Measurements from ENCODE around the gene FBN1. TPM values are rescaled to one million over a fixed set of nuclear protein-coding genes. Genes with fewer than 3 reads are reported as not detected.

FBN1 gene
- total RNA-seq, 1 experiment from 2014 or later = 5.2 TPM

- DNase-seq (ENCODE audit: low spot score) = no peak
Measured at GRCh38 chr15:48409623-48410022, 235.9 kb downstream of the FBN1 start.

GRCh38 chr15:48408327-48408726 is 237.2 kb downstream of the FBN1 start:
- TF ChIP-seq ATF3 (CRISPR knock-in tag; conservative IDR thresholded peaks at IDR 0.05) = no peak

More at GRCh38 chr15:48409623-48410022, 235.9 kb downstream of the FBN1 start:
- H3K4me3 Mint-ChIP-seq = no peak overlapping the region
- H3K9me3 Mint-ChIP-seq = no peaks in the 10 kb centered on the region
- ATAC-seq = no peak
- no peaks in the 10 kb centered on the region for H3K27me3 Mint-ChIP-seq (ENCODE audit: low read depth)
- TF ChIP-seq FOXK1 (CRISPR knock-in tag; IDR thresholded peaks at IDR 0.05) = no peak
- TF ChIP-seq CBFB (CRISPR knock-in tag; IDR thresholded peaks at IDR 0.05; ENCODE audit: low read depth) = no peak
- no peak for TF ChIP-seq ZNF219 (CRISPR knock-in tag; IDR thresholded peaks at IDR 0.05; ENCODE audit: borderline replicate concordance)
- no peak for TF ChIP-seq E2F4 (CRISPR knock-in tag; IDR thresholded peaks at IDR 0.05; ENCODE audit: borderline replicate concordance, low read depth)
- no peak for TF ChIP-seq SP1 (CRISPR knock-in tag; conservative IDR thresholded peaks at IDR 0.05)
- TF ChIP-seq GRHL2 (CRISPR knock-in tag; IDR thresholded peaks at IDR 0.05; ENCODE audit: insufficient replicate concordance, severe bottlenecking) = no peak
- TF ChIP-seq ZNF425 (CRISPR knock-in tag; conservative IDR thresholded peaks at IDR 0.05) = no peak
- no peak for TF ChIP-seq ATF3 (CRISPR knock-in tag; conservative IDR thresholded peaks at IDR 0.05)
- no peak for TF ChIP-seq NFATC4 (CRISPR knock-in tag; IDR thresholded peaks at IDR 0.05)
- TF ChIP-seq CTCF (IDR thresholded peaks at IDR 0.05) = no peak
- TF ChIP-seq MAX (CRISPR knock-in tag; IDR thresholded peaks at IDR 0.05) = no peak
- no peak for TF ChIP-seq NFYB (CRISPR knock-in tag; conservative IDR thresholded peaks at IDR 0.05; ENCODE audit: low read depth)
- no peak overlapping the region for H3K27ac Mint-ChIP-seq
- H3K4me1 Mint-ChIP-seq = no peaks in the 10 kb centered on the region
- ChIA-PET POLR2A (no interaction called here), CTCF (interaction anchor here (1.0 kb wide), 1 partner anchor 73 kb away, joined by 4 read pairs; no protein-coding TSS in a partner anchor)
- H3K36me3 Mint-ChIP-seq = no peaks in the 10 kb centered on the region

GRCh38 chr15:48407646-48408045 is 237.9 kb downstream of the FBN1 start:
- H3K4me1 Mint-ChIP-seq = no peaks in the 10 kb centered on the region
- POLR2A ChIA-PET = no interaction called here
- H3K27me3 Mint-ChIP-seq (ENCODE audit: low read depth) = no peaks in the 10 kb centered on the region
- ATAC-seq (no peak), DNase-seq (ENCODE audit: low spot score) (no peak)
- H3K9me3 Mint-ChIP-seq = no peaks in the 10 kb centered on the region
- H3K27ac Mint-ChIP-seq = no peak overlapping the region
- no peaks in the 10 kb centered on the region for H3K36me3 Mint-ChIP-seq
- H3K4me3 Mint-ChIP-seq = no peak overlapping the region
- CTCF ChIA-PET = interaction anchor here (0.6 to 1.7 kb wide), 7 partner anchors 8 to 392 kb away, joined by 3 to 10 read pairs (median 5); no protein-coding TSS in a partner anchor
- TF ChIP-seq ERG (CRISPR knock-in tag; IDR thresholded peaks at IDR 0.05) (no peak), CTCF (IDR thresholded peaks at IDR 0.05) (no peak), ZNF396 (CRISPR knock-in tag; IDR thresholded peaks at IDR 0.05; ENCODE audit: borderline replicate concordance) (no peak), ESRRA (CRISPR knock-in tag; IDR thresholded peaks at IDR 0.05; ENCODE audit: borderline replicate concordance) (no peak), RORB (CRISPR knock-in tag; IDR thresholded peaks at IDR 0.05) (no peak), ATF2 (CRISPR knock-in tag; IDR thresholded peaks at IDR 0.05; ENCODE audit: borderline replicate concordance, low read depth) (no peak), ZBTB21 (CRISPR knock-in tag; IDR thresholded peaks at IDR 0.05; ENCODE audit: borderline replicate concordance) (no peak), ZNF263 (CRISPR knock-in tag; IDR thresholded peaks at IDR 0.05; ENCODE audit: low read depth) (no peak)

More at GRCh38 chr15:48408327-48408726, 237.2 kb downstream of the FBN1 start:
- H3K27me3 Mint-ChIP-seq (ENCODE audit: low read depth) = no peaks in the 10 kb centered on the region
- no peaks in the 10 kb centered on the region for H3K36me3 Mint-ChIP-seq
- DNase-seq (ENCODE audit: low spot score) (no peak), ATAC-seq (no peak)
- CTCF ChIA-PET = no interaction called here
- no peaks in the 10 kb centered on the region for H3K9me3 Mint-ChIP-seq
- no peaks in the 10 kb centered on the region for H3K4me1 Mint-ChIP-seq
- H3K27ac Mint-ChIP-seq = no peak overlapping the region
- POLR2A ChIA-PET = no interaction called here
- no peak overlapping the region for H3K4me3 Mint-ChIP-seq

Data from WTC11 (cell line).